Spleen (tissue), 11 donors: Measurements from ENCODE around the gene PACS1. TPM values are rescaled to one million over a fixed set of nuclear protein-coding genes. Genes with fewer than 3 reads are reported as not detected.
A peak's percentile ranks its signal among the peaks of the same experiment; 100 is the strongest.

Experiments
- DNase-seq: peaks from one replicate; pipeline ENCODE4 v3.0.0-alpha.2; 2020
- H3K27ac ChIP-seq, 8 donors: fragments of 200-600 bp; sonication (generic) in 7 of 8; 1 replicate in 4 of 8; 2 replicates in 4 of 8; pipeline versions ENCODE4 v1.5.0 to v1.8.0; 2016 to 2021; ENCODE audit warnings: inconsistent platforms in 4 of 8, mild to moderate bottlenecking in 4 of 8, moderate library complexity in 1 of 8
- H3K27me3 ChIP-seq, 7 donors: fragments of 200-600 bp; sonication (generic) in 6 of 7; replicated peaks in 1 of 7; 1 replicate in 4 of 7; 2 replicates in 3 of 7; pipeline versions ENCODE4 v1.5.0 to v1.8.0; 2016 to 2021; ENCODE audit warnings: inconsistent platforms in 3 of 7, mild to moderate bottlenecking in 1 of 7
- H3K36me3 ChIP-seq, 6 donors: fragments of 200-600 bp; sonication (generic) in 5 of 6; 1 replicate in 4 of 6; 2 replicates in 2 of 6; pipeline versions ENCODE4 v1.5.0 to v1.8.0; 2016 to 2021; ENCODE audit warnings: inconsistent platforms in 2 of 6
- H3K4me1 ChIP-seq, 6 donors: fragments of 200-600 bp; sonication (generic) in 5 of 6; 1 replicate in 3 of 6; 2 replicates in 3 of 6; pipeline versions ENCODE4 v1.5.0 to v1.8.0; 2016 to 2021; ENCODE audit warnings: inconsistent platforms in 3 of 6
- H3K4me3 ChIP-seq, 8 donors: fragments of 200-600 bp; sonication (generic) in 7 of 8; 1 replicate in 4 of 8; 2 replicates in 4 of 8; pipeline versions ENCODE4 v1.5.0 to v1.8.0; 2016 to 2021; ENCODE audit warnings: inconsistent platforms in 4 of 8, mild to moderate bottlenecking in 4 of 8, moderate library complexity in 2 of 8
- H3K9me3 ChIP-seq, 8 donors: fragments of 200-600 bp; sonication (generic) in 7 of 8; 1 replicate in 4 of 8; 2 replicates in 4 of 8; pipeline versions ENCODE4 v1.5.0 to v1.8.0; 2016 to 2021; ENCODE audit warnings: inconsistent platforms in 4 of 8
- POLR2A ChIP-seq, 3 donors: fragments of 450-650 bp; IDR thresholded peaks; one replicate each; pipeline ENCODE4 v1.5.1; 2017; ENCODE audit warnings: antibody characterized with exemption in 3 of 3, mild to moderate bottlenecking in 1 of 3
- POLR2AphosphoS5 ChIP-seq, 3 donors: sonication (generic); formaldehyde crosslinking; IDR thresholded peaks; one replicate each; pipeline ENCODE4 v1.5.1; 2017; ENCODE audit warnings: antibody characterized with exemption in 3 of 3
- WGBS, 5 donors: extraction: QIAGEN DNeasy Blood & Tissue Kit in 3 of 5; methylation state at CpG; one replicate each; pipeline versions ENCODE4 v1.1.5 to v1.1.7; 2013 to 2018; 5-methylcytosine and 5-hydroxymethylcytosine counted together
- intact Hi-C: fragments of 100-400 bp; cut with DNase I; formaldehyde crosslinking; loops from one replicate; pipeline ENCODE4 v1.15.0; 2023; ENCODE audit warnings: low total_unique reads
- polyA plus RNA-seq, 3 donors: library from polyadenylated mRNA; stranded (reverse); fragments of 200-250 nt; gene quantifications; one replicate each; pipeline ENCODE4 v1.2.1, GENCODE V29; 2013
- total RNA-seq, 7 donors: library from RNA; depleted of rRNA in 3 of 7; stranded (reverse); fragments of >200 nt in 3 of 7; fragmentation: NEBNext Ultra II Directional in 4 of 7; extraction: Animal tissue kit (Norgen Biotek cat#: 25700) in 4 of 7; gene quantifications; one replicate each; pipeline versions ENCODE4 v1.1.0 to v1.2.1, GENCODE V29; 2016 to 2021
- TF ChIP-seq, protein P1 (sequence below), 11 experiments: fragments of 200-600 bp in 7 of 11; fragments of 450-650 bp in 4 of 11; sonication (generic) in 4 of 11; IDR thresholded peaks in 8 of 11; conservative IDR thresholded peaks in 3 of 11; 1 replicate in 7 of 11; 2 replicates in 4 of 11; pipeline versions ENCODE4 v1.4.0 to v1.8.0; 2016 to 2021; ENCODE audit warnings: antibody characterized with exemption in 11 of 11, inconsistent platforms in 4 of 11, mild to moderate bottlenecking in 1 of 11
- donor health status: healthy with polysubstance abuse.
- donor health status: DM: no; HTN: no; CAD: no; lungs with moderate emphysema.
- donor health status: DM: no; HTN: no; CAD: no.
- donor health status: Bipolar disorder and iron deficiency.
- donor health status: healthy.
- donor health status: DM: no; HTN: no; CAD: no.
- donor health status: DM: yes; HTN: yes; CAD: no.

Gene PACS1
- total and polyA plus RNA-seq, 10 donors, result 20.6 to 126 (median 98.8) TPM

DNA sequence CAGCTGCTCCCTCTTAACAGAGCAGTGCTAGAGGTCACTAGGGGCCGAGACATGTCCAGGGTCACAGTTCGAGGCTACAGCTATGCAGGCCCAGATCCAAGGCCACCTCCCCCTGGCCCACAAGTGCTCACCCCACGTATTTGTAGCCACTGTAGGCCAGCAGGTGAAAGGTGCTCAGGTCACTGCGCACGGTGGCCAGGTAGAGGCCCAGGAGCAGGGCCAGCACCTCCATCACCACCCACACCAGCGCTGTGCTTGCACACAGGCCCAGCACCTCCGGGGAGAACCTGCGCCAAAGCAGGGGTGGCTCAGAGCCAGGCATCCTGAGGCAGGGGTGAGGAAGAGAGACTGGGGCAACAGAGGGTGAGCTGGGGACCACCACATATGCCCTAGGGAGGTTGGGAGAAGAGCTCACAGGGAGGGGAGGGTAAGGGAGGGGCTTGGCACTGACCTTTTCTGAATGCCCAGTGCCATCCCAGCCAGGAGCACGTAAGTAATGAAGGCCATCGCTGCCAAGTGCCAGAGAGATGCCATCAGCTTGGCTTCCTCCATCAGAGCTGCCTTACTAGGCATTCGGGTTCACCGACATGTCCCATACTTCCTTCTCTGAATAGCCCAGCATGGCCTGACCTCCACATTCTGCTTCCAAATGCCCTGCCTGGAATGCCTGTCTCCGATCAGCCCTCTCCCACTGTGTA, 215.3 kb downstream of the PACS1 start:
- TF ChIP-seq POLR2AphosphoS5 (IDR thresholded peaks at IDR 0.05) (no peak), POLR2A (IDR thresholded peaks at IDR 0.05) (no peak)
- TF ChIP-seq, protein P1, sequence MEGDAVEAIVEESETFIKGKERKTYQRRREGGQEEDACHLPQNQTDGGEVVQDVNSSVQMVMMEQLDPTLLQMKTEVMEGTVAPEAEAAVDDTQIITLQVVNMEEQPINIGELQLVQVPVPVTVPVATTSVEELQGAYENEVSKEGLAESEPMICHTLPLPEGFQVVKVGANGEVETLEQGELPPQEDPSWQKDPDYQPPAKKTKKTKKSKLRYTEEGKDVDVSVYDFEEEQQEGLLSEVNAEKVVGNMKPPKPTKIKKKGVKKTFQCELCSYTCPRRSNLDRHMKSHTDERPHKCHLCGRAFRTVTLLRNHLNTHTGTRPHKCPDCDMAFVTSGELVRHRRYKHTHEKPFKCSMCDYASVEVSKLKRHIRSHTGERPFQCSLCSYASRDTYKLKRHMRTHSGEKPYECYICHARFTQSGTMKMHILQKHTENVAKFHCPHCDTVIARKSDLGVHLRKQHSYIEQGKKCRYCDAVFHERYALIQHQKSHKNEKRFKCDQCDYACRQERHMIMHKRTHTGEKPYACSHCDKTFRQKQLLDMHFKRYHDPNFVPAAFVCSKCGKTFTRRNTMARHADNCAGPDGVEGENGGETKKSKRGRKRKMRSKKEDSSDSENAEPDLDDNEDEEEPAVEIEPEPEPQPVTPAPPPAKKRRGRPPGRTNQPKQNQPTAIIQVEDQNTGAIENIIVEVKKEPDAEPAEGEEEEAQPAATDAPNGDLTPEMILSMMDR (IDR thresholded peaks at IDR 0.05 in 8 of 11, conservative IDR thresholded peaks at IDR 0.05 in 3 of 11), result no peak
- no peak for DNase-seq
- Histone ChIP-seq H3K9me3 (no peaks in the 10 kb centered on the region), H3K27me3 (peaks cover 0 to 4% (median 0%) of the 10 kb centered on the region in 7 donors), H3K4me1 (peaks cover 22 to 74% (median 45%) of the 10 kb centered on the region in 6 donors), H3K4me3 (no peak overlapping the region), H3K27ac (no peak overlapping the region), H3K36me3 (peaks cover 0 to 27% (median 6%) of the 10 kb centered on the region in 6 donors)
- WGBS, 5 donors, result 89 to 96% (median 93%) methylated on average over 7 to 13 of the region's 13 CpGs
- intact Hi-C loops, result no loop called here

DNA sequence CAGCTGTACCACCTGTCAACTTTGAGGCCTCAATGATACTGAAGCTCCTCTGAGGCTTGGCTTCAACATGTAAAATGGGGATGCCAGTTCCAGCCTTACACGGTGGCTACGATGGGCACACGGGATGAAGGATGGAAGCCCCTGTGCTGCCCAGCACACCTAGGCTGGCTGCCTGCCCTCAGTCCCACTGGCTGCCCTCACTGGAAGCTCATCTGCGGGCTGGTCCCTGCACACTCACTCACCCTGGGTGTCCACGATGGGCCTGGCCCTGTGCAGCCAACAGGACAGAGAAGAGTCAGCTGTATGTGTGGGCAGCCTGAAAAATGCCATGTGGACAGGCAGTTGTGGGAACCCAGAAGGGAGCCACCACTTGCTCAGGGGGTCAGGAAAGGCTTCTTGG, 216.6 kb downstream of the PACS1 start:
- Histone ChIP-seq H3K4me1 (peaks cover 22 to 81% (median 50%) of the 10 kb centered on the region in 6 donors), H3K36me3 (peaks cover 0 to 27% (median 6%) of the 10 kb centered on the region in 6 donors), H3K27me3 (peaks cover 0 to 17% (median 8%) of the 10 kb centered on the region in 7 donors), H3K4me3 (no peak overlapping the region), H3K9me3 (no peaks in the 10 kb centered on the region), H3K27ac (no peak overlapping the region)
- intact Hi-C loops, result no loop called here
- 83 to 96% (median 88%) methylated on average over 5 of the region's 5 CpGs for WGBS, 5 donors
- DNase-seq, result no peak
- TF ChIP-seq, protein P1 (IDR thresholded peaks at IDR 0.05 in 8 of 11, conservative IDR thresholded peaks at IDR 0.05 in 3 of 11), result no peak
- TF ChIP-seq POLR2A (IDR thresholded peaks at IDR 0.05) (no peak), POLR2AphosphoS5 (IDR thresholded peaks at IDR 0.05) (no peak)

DNA sequence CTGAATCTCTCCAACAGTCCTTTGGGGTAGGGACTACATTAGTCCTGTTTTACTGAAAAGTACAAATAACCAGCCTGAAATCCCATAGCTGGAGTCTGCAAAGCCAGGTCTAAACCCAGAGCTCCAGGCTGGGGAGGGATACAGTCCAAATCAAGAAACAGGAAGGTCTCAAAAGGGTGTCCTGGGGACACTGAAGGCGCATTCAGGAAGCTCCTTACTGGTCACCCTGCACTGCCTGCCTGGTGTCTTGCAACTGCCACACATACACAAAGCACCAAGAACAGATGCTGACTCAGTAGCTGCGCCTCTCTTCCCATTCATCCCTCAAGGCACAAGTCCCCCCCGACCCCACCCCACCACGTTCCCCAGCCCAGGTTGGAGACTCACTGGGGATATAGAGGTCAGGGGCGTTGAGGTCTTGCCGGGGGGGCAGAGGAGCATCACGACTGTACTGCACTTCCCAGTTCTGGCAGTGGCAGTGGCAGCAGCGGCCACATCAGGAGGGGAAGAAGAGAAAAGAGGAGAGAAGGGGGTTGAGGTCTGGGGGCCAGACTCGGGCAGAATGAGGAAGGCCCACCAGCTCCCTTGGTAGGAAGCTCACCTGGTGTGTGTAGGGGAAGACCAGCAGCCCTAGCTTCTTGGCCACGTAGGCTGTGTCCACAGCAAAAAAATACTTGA, 217.3 kb downstream of the PACS1 start:
- peaks cover 18 to 81% (median 50%) of the 10 kb centered on the region in 6 donors for H3K4me1 ChIP-seq
- H3K27me3 ChIP-seq, result peaks cover 0 to 24% (median 14%) of the 10 kb centered on the region in 7 donors
- intact Hi-C loops, result no loop called here
- WGBS, 5 donors, result 53 to 76% (median 60%) methylated on average over 10 of the region's 10 CpGs
- H3K36me3 ChIP-seq, result peaks cover 0 to 27% (median 6%) of the 10 kb centered on the region in 6 donors
- TF ChIP-seq POLR2AphosphoS5 (IDR thresholded peaks at IDR 0.05) (no peak), POLR2A (IDR thresholded peaks at IDR 0.05) (no peak)
- TF ChIP-seq, protein P1 (IDR thresholded peaks at IDR 0.05 in 8 of 11, conservative IDR thresholded peaks at IDR 0.05 in 3 of 11), result no peak
- H3K9me3 ChIP-seq, result no peaks in the 10 kb centered on the region
- peak overlapping the region in 2 of 8 donors; percentile 85 to 88 for H3K4me3 ChIP-seq
- DNase-seq, result no peak
- H3K27ac ChIP-seq, result no peak overlapping the region
